Heart left ventricle (tissue), 16 donors: ENCODE results near the gene RPTN. TPM values are rescaled to one million over a fixed set of nuclear protein-coding genes. Genes with fewer than 3 reads are reported as not detected.

Experiments
- ATAC-seq, 4 donors: fragments of 200-7000 bp; cut with Tn5 transposase; one replicate each; pipeline ENCODE4 v1.9.1; 2020 to 2022; ENCODE audit warnings: moderate library complexity in 4 of 4, mild to moderate bottlenecking in 3 of 4, moderate number of reproducible peaks in 1 of 4
- DNase-seq, 5 donors: peaks; one replicate each; pipeline ENCODE4 v3.0.0-alpha.2; 2020
- H3K27ac ChIP-seq, 12 donors: fragments of 200-600 bp; sonication (generic) in 4 of 12; one replicate each; pipeline versions ENCODE4 v1.5.0 to v1.8.0; 2016 to 2022; ENCODE audit warnings: mild to moderate bottlenecking in 2 of 12
- H3K27me3 ChIP-seq, 9 donors: fragments of 200-600 bp; sonication (generic) in 2 of 9; one replicate each; pipeline versions ENCODE4 v1.5.1 to v1.8.0; 2016 to 2022; ENCODE audit warnings: mild to moderate bottlenecking in 3 of 9
- H3K36me3 ChIP-seq, 9 donors: fragments of 200-600 bp; sonication (generic) in 2 of 9; one replicate each; pipeline versions ENCODE4 v1.5.0 to v1.8.0; 2018 to 2022; ENCODE audit warnings: mild to moderate bottlenecking in 2 of 9
- H3K4me1 ChIP-seq, 12 donors: fragments of 200-600 bp; sonication (generic) in 4 of 12; one replicate each; pipeline versions ENCODE4 v1.5.0 to v1.8.0; 2016 to 2022; ENCODE audit warnings: mild to moderate bottlenecking in 3 of 12
- H3K4me3 ChIP-seq, 12 donors: fragments of 200-600 bp; sonication (generic) in 4 of 12; one replicate each; pipeline versions ENCODE4 v1.5.0 to v1.8.0; 2017 to 2022; ENCODE audit warnings: mild to moderate bottlenecking in 9 of 12, moderate library complexity in 4 of 12
- H3K9me3 ChIP-seq, 12 donors: fragments of 200-600 bp; sonication (generic) in 4 of 12; one replicate each; pipeline versions ENCODE4 v1.5.0 to v1.8.0; 2016 to 2022; ENCODE audit warnings: mild to moderate bottlenecking in 1 of 12
- CTCF ChIP-seq, 12 donors: fragments of 200-600 bp; sonication (generic) in 4 of 12; IDR thresholded peaks; one replicate each; pipeline versions ENCODE4 v1.5.0 to v1.8.0; 2018 to 2022; ENCODE audit warnings: antibody characterized with exemption in 12 of 12, mild to moderate bottlenecking in 5 of 12
- POLR2A ChIP-seq, 2 donors: fragments of 450-650 bp; IDR thresholded peaks; one replicate each; pipeline ENCODE4 v1.6.1; 2017; ENCODE audit warnings: antibody characterized with exemption in 2 of 2, mild to moderate bottlenecking in 2 of 2, moderate library complexity in 2 of 2
- WGBS, 4 donors: extraction: QIAGEN DNeasy Blood & Tissue Kit in 2 of 4; methylation state at CpG; one replicate each; pipeline versions ENCODE4 v1.1.5 to v1.1.7; 2013 to 2018; 5-methylcytosine and 5-hydroxymethylcytosine counted together
- intact Hi-C, 10 donors: fragments of 100-400 bp; cut with DNase I; formaldehyde crosslinking; loops; one replicate each; pipeline versions ENCODE4 v1.11.1 to v1.14.2; 2022
- polyA plus RNA-seq, 2 donors: library from polyadenylated mRNA; stranded (reverse); fragments of 200-250 nt; gene quantifications; one replicate each; pipeline ENCODE4 v1.2.3, GENCODE V29; 2013
- total RNA-seq, 9 donors: library from RNA; depleted of rRNA in 2 of 9; stranded (reverse); fragments of >200 nt in 2 of 9; fragmentation: NEBNext Ultra II Directional in 3 of 9; extraction: Animal tissue kit (Norgen Biotek cat#: 25700) in 3 of 9; gene quantifications; one replicate each; pipeline versions ENCODE4 v1.1.0 to v1.2.4, GENCODE V29; 2016 to 2023
- donor health status: ischemic (EF 13 %, LVEDD 7.1; RV severe dilation, severe dysfunction).
- donor health status: healthy with polysubstance abuse.
- donor health status: DM: no; HTN: yes; CAD: no.
- donor health status: DM: no; HTN: no; CAD: no.
- donor health status: ischemic (EF 25% LVEDD 6.9; RV normal size, moderate dysfunction).
- donor health status: ischemic (EF 25% LVEDD 5.7; RV mildly dilated, moderate dysfunction).
- donor health status: healthy.
- donor health status: DM: yes; HTN: yes; CAD: no.
- donor health status: ischemic (EF 35%, LVEDD 5.7; RV mildly dilated, moderate dysfunction).
- donor health status: nonischemic (EF 11% LVEDD 7.7; RV severe dilation, severe dysfunction).
- donor health status: DM: yes; HTN: yes; CAD: no.
- donor health status: PGD.
- donor health status: ischemic (EF 29% LVEDD 5.4; RV normal size, mild dysfunction).
- donor health status: nonischemic (EF 23%, LVEDD 6.1; RV moderate dilation, normal function).

The RPTN gene
- total and polyA plus RNA-seq, 11 donors = not detected

- intact Hi-C loops = loop anchor here in 2 of 10 donors (5.0 to 10.0 kb wide), 2 partner anchors 44 to 57 kb away; no protein-coding TSS in a partner anchor
- Histone ChIP-seq H3K4me1 (peaks cover 5 to 49% (median 29%) of the 10 kb centered on the region in 12 donors), H3K36me3 (no peaks in the 10 kb centered on the region), H3K27me3 (peaks cover 44 to 100% (median 75%) of the 10 kb centered on the region in 9 donors), H3K27ac (no peak overlapping the region), H3K4me3 (peak overlapping the region; percentile 18 to 59 (median 46)), H3K9me3 (peaks cover 0 to 22% (median 8%) of the 10 kb centered on the region in 12 donors)
- DNase-seq (no peak), ATAC-seq (no peak)
- TF ChIP-seq POLR2A (IDR thresholded peaks at IDR 0.05) = no peak
- no peak for TF ChIP-seq CTCF (IDR thresholded peaks at IDR 0.05)
- 1 to 2% (median 1%) methylated on average over 41 to 44 of the region's 44 CpGs for WGBS, 4 donors
Measured at GRCh38 chr1:152111515-152111968, 47.5 kb downstream of the RPTN start.

GRCh38 chr1:152110860-152111514 is 48.0 kb downstream of the RPTN start:
- intact Hi-C loops = loop anchor here in 2 of 10 donors (5.0 to 10.0 kb wide), 2 partner anchors 44 to 56 kb away; no protein-coding TSS in a partner anchor
- H3K4me3 ChIP-seq = peak overlapping the region; percentile 18 to 59 (median 46)
- H3K4me1 ChIP-seq = peaks cover 5 to 49% (median 29%) of the 10 kb centered on the region in 12 donors
- TF ChIP-seq CTCF (IDR thresholded peaks at IDR 0.05) (no peak), POLR2A (IDR thresholded peaks at IDR 0.05) (no peak)
- peaks cover 44 to 100% (median 80%) of the 10 kb centered on the region in 9 donors for H3K27me3 ChIP-seq
- DNase-seq (peak in 3 of 5 donors; percentile 7 to 68 (median 32)), ATAC-seq (peak in 3 of 4 donors; percentile 34 to 57 (median 35))
- H3K9me3 ChIP-seq = peaks cover 0 to 22% (median 8%) of the 10 kb centered on the region in 12 donors
- H3K27ac ChIP-seq = no peak overlapping the region
- H3K36me3 ChIP-seq = no peaks in the 10 kb centered on the region
- WGBS, 4 donors = 1 to 3% (median 2%) methylated on average over 60 of the region's 60 CpGs

GRCh38 chr1:152110365-152110859 is 48.6 kb downstream of the RPTN start:
- ATAC-seq (peak in 2 of 4 donors; percentile 27 to 34), DNase-seq (peak in 3 of 5 donors; percentile 5 to 28 (median 26))
- Histone ChIP-seq H3K27me3 (peaks cover 44 to 100% (median 85%) of the 10 kb centered on the region in 9 donors), H3K27ac (no peak overlapping the region), H3K36me3 (no peaks in the 10 kb centered on the region), H3K4me1 (peaks cover 5 to 49% (median 29%) of the 10 kb centered on the region in 12 donors), H3K9me3 (peaks cover 0 to 22% (median 8%) of the 10 kb centered on the region in 12 donors), H3K4me3 (peak overlapping the region; percentile 18 to 59 (median 46))
- intact Hi-C loops = loop anchor here in 2 of 10 donors (5.0 to 10.0 kb wide), 2 partner anchors 43 to 56 kb away; no protein-coding TSS in a partner anchor
- TF ChIP-seq CTCF (IDR thresholded peaks at IDR 0.05) (no peak), POLR2A (IDR thresholded peaks at IDR 0.05) (no peak)
- 2 to 12% (median 3%) methylated on average over 31 of the region's 31 CpGs for WGBS, 4 donors

GRCh38 chr1:152109998-152110294 is 49.1 kb downstream of the RPTN start:
- Histone ChIP-seq H3K36me3 (no peaks in the 10 kb centered on the region), H3K4me3 (peak overlapping the region; percentile 18 to 59 (median 46)), H3K9me3 (peaks cover 0 to 22% (median 8%) of the 10 kb centered on the region in 12 donors), H3K27ac (no peak overlapping the region), H3K4me1 (peaks cover 5 to 49% (median 29%) of the 10 kb centered on the region in 12 donors), H3K27me3 (peaks cover 44 to 100% (median 89%) of the 10 kb centered on the region in 9 donors)
- WGBS, 4 donors = 7 to 21% (median 10%) methylated on average over 15 of the region's 15 CpGs
- intact Hi-C loops = loop anchor here in 2 of 10 donors (5.0 to 10.0 kb wide), 2 partner anchors 43 to 55 kb away; no protein-coding TSS in a partner anchor
- no peak for DNase-seq
- no peak for TF ChIP-seq POLR2A (IDR thresholded peaks at IDR 0.05)
- TF ChIP-seq CTCF (IDR thresholded peaks at IDR 0.05) = no peak
- no peak for ATAC-seq
